SKM-1 treated with dmso at 0.1 percent for 144 hours (cell line): ENCODE results near the gene CHRNE.
"Not testable (repeated sequence)": the region's sequence is repeated elsewhere in the genome, so short reads cannot be mapped to it uniquely, and the experiment has no call there.

Experiments
- DNase-seq: peaks from one replicate; lab custom pipeline; 2025; ENCODE audit not compliant: unreplicated experiment; lab: John Stamatoyannopoulos, UW

Gene CHRNE

GRCh38 chr17:4908301-4908700 lies 5.4 kb upstream of the CHRNE start:
- DNase-seq, result no peak

DNA sequence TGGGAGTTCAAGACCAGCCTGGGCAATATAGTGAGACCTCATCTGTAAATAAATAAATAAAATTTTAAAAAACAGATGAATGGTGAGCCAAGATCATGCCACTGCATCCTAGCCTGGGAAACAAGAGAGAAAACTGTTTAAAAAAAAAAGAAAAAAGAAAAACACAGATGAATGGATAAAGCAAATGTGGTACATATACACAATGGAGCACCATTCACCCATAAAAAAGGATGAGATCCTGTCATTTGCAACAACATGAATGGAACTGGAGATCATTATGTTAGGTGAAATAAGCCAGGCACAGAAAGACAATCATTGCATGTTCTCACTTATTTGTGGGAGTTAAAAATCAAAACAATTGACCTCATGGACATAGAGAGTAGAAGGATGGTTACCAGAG lies 3.7 kb upstream of the CHRNE start:
- DNase-seq, result not testable (repeated sequence)

GRCh38 chr17:4902540-4902939 lies 358 bp downstream of the CHRNE start:
- no peak for DNase-seq

DNA sequence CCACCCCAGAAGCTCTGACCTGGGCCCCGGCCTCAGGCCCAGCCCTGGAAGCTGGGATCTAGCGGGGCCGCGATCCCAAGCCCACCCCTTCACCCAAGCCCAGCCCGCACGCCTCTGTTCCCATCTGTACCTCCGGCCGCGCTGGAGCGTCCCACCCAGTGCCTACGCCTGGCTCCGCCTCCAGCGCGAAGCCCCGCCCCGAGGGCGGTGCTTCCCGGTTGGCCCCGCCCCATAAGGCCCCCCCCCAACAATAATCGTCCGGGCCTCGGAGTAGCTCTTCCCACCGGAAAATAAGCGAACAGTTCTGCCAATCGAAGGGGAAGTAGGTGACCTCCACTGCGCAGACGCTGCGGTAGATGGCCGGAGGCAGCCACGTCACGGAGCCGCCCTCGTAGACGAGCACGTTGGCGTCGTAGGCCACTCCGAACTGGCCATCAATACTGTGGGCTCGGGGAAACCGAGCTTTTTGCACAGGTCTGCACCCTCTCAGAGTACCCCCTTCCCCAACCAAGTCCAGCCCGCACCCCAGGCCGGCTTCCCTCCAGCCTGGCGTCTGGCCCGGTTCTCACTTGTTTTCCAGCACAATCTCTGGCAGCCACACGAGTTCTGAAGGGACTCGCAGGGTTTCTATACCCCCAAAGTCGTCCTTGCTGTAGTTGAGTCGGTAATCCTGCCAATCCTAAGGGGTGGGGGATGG lies 1.1 kb downstream of the CHRNE start:
- DNase-seq, result no peak

DNA sequence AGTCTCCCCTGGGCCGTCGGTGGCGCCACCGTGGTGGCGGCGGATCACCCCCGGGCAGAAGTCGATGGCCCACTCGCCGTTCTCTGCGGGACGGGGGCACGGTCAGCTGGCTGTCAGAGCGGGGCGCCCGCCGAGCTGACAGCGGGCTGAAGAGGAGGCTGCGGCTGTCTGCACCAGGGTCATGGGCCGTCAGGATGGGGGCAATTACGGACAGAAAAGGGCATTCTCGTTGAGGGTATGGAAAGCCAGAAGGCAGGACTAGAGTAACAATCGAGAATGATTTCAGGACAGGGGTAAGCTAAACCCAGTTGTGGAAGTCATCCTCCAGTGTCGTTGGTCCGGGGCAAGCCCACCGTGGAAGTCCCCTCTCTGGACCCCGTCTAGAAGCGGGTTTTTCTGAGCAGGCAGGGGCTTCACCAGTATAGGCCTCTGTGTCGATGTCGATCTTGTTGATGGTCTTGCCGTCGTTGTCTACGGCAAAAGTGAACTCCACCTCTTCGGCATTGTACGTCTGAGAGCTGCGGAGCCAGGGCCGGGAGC lies 1.7 kb downstream of the CHRNE start:
- DNase-seq, result no peak

GRCh38 chr17:4900231-4901107 lies 2.4 kb downstream of the CHRNE start:
- no peak for DNase-seq

DNA sequence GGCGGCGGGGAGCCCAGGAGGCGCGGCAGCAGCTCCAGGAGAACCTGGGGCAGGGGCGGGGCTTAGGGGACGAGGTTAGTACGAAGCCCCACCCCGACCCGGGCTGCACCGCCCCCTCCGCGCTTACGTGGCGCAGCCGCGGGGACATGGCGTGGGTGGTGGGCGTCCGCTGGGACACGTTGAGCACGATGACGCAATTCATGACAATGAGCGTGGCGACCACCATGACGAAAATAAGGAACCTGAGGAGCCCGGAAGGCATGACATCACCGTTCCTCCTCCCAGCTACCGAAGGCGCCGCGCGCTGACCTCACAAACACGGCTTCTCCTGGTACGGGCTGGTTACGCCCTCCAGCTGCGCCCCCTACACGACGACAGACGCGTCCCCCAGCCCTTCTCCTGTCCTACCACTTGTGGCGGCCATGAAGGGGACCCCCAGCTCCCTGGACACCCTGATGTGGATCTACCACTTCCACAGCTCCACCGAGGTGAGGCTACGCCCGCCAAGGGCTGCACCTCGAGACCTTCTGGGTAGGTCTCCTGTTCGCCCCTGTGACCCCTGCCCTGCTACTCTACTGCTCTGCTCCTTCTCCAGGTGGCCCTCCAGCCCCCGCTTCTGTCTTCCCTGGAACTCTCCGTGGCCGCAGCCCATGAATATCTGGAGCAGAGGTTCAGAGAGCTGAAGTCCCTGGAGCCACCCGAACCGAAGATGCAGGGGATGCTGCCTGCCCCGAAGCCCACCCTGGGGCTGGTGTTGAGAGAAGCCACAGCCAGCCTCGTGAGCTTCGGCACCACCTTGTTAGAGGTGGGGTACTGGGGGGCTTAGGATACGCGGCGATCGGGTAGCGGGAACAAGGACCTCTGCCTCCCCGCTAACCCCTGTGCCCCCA lies 3.3 kb downstream of the CHRNE start, which contains the start of gene C17orf107:
Gene C17orf107 (plus strand): TSS at position 196 of the 890 bp plus-strand sequence. CDS start 227 bp downstream, at position 423.
- no peak for DNase-seq

DNA sequence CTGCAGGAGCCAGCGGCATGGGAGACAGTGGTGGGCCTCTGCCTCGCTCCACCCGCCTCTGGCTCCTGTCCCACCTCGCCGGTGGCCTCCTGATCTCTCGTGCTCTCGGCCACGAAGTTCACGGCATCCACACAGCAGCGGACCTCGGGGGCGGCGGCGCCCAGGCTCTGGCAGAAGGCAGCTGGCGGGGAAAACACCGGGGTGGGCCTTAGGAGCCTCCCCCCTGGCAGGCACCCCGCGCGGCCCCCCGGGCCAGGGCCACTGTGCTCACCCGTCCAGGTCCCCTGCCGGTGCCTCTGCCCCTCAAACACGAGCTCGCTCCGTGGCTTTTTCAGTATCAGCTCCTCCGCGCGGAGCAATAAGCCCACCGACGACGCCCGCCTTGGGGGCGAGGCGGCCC lies 4.0 kb downstream of the CHRNE start:
- no peak for DNase-seq

GRCh38 chr17:4898351-4898750 lies 4.5 kb downstream of the CHRNE start:
- DNase-seq, result no peak

DNA sequence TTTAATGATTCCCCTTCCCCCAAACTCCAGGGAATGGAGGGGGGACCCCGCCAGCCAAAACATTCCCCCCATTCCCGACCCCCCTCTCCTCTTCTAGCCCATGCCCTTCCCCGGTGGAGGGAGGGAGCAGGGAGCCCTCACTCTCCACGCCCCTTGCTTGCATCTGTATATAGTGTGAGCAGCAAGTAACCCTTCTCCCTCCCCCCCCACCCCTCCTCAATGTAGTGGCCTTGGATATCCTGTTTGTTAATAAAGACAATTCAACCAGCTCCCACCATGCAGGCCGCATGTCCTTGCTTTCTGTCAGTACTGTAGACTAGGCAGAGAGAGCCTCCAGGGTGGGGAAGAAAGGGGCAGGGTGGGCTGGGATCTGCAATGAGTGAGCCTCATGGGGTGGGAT lies 5.1 kb downstream of the CHRNE start:
- no peak for DNase-seq

DNA sequence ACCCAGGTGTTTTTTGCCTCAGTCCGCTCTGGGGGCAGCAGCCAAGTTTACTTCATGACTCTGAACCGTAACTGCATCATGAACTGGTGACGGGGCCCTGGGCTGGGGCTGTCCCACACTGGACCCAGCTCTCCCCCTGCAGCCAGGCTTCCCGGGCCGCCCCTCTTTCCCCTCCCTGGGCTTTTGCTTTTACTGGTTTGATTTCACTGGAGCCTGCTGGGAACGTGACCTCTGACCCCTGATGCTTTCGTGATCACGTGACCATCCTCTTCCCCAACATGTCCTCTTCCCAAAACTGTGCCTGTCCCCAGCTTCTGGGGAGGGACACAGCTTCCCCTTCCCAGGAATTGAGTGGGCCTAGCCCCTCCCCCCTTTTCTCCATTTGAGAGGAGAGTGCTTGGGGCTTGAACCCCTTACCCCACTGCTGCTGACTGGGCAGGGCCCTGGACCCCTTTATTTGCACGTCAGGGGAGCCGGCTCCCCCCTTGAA lies 5.7 kb downstream of the CHRNE start:
- no peak for DNase-seq

- DNase-seq, result no peak
Measured at GRCh38 chr17:4896332-4897197, 6.3 kb downstream of the CHRNE start.

DNA sequence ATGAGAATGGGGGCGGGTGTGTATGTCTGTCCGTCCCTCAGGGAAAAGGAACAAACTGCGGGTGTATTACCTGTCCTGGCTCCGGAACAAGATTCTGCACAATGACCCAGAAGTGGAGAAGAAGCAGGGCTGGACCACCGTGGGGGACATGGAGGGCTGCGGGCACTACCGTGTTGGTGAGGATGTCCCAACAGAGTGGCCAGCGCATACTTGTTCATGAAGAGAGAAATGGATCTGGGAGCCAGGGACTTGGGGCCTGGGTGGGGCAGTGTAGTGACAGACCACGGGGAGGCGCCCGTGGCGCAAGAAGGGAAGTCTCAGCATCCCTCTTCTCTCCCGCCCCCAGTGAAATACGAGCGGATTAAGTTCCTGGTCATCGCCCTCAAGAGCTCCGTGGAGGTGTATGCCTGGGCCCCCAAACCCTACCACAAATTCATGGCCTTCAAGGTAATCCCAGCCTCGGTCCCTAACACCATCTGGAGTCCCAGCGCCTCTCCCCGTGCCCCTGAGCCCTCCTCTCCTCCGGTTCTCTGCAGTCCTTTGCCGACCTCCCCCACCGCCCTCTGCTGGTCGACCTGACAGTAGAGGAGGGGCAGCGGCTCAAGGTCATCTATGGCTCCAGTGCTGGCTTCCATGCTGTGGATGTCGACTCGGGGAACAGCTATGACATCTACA lies 7.1 kb downstream of the CHRNE start:
- no peak for DNase-seq

DNA sequence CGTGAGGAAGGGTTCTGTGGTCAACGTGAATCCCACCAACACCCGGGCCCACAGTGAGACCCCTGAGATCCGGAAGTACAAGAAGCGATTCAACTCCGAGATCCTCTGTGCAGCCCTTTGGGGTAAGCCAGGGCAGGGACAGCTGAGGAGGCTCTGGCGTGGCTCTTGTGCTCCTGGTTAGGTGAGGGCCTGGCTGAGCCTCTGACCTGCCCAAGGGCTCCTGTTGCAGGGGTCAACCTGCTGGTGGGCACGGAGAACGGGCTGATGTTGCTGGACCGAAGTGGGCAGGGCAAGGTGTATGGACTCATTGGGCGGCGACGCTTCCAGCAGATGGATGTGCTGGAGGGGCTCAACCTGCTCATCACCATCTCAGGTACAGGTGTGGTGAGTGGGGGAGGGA lies 7.8 kb downstream of the CHRNE start:
- no peak for DNase-seq

GRCh38 chr17:4893721-4894560 lies 9.0 kb downstream of the CHRNE start:
- no peak for DNase-seq

- no peak for DNase-seq
Measured at GRCh38 chr17:4893272-4893671, 9.6 kb downstream of the CHRNE start.

DNA sequence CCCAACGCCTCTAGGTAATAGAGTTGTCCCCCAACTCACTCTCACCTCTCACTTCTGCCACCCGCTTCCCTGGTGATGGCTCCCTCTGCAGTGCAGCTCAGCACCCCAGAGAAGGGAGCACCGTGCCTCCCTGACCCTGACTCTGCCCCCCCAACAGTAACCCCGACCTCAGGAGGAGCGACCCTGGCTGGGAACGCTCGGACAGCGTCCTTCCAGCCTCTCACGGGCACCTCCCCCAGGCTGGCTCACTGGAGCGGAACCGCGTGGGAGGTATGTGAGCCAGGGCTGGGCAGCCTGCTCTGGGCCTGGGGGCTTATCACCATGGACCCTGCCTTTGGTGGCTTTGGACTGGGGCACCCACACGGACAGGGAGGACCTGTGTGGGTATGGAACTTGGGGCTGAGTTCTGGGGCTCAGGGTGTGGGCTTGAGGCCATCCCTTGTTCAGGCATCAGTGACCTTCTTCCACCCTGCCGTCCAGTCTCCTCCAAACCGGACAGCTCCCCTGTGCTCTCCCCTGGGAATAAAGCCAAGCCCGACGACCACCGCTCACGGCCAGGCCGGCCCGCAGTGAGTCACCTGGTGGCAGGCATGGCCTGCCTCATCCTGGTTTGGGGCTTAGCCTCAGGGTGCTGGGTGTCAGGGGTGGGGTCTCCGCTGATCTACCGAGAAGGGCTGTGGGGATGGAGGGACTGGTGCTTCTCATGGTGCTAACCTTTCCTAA lies 10.2 kb downstream of the CHRNE start:
- no peak for DNase-seq
